Activated naive CD4-positive, alpha-beta T cell treated with anti-CD3 and anti-CD28 coated beads for 36 hours (primary cell): ENCODE data around the gene CXorf66. TPM values are rescaled to one million over a fixed set of nuclear protein-coding genes. Genes with fewer than 3 reads are reported as not detected.
A peak's percentile ranks its signal among the peaks of the same experiment; 100 is the strongest.
"Not testable (repeated sequence)": the region's sequence is repeated elsewhere in the genome, so short reads cannot be mapped to it uniquely, and the experiment has no call there.

Experiments used
- CTCF ChIA-PET: fragments of 350-600 bp; sonication (Branson Sonifier 250); formaldehyde crosslinking; loops from one replicate; lab custom pipeline; 2021; ENCODE audit warnings: antibody characterized with exemption; lab: Charles Lee
- DNase-seq: peaks from one replicate; pipeline ENCODE4 v3.0.0-alpha.2; 2020
- H3K27ac Mint-ChIP-seq: one replicate; pipeline ENCODE4 v1.8.0; 2021; ENCODE audit warnings: mild to moderate bottlenecking, mixed read lengths
- H3K27me3 Mint-ChIP-seq: one replicate; pipeline ENCODE4 v1.8.0; 2021; ENCODE audit warnings: low read depth, mixed read lengths
- H3K36me3 Mint-ChIP-seq: one replicate; pipeline ENCODE4 v1.8.0; 2021; ENCODE audit warnings: low read depth, mixed read lengths
- H3K4me1 Mint-ChIP-seq: one replicate; pipeline ENCODE4 v1.8.0; 2021; ENCODE audit warnings: low read depth, mixed read lengths
- H3K4me3 Mint-ChIP-seq: one replicate; pipeline ENCODE4 v1.8.0; 2021; ENCODE audit warnings: mild to moderate bottlenecking, moderate library complexity, mixed read lengths
- H3K9me3 Mint-ChIP-seq: one replicate; pipeline ENCODE4 v1.8.0; 2021; ENCODE audit warnings: mixed read lengths
- intact Hi-C: fragments of 100-400 bp; cut with micrococcal nuclease; formaldehyde crosslinking; loops from one replicate; pipeline ENCODE4 v1.15.1; 2023
- total RNA-seq, 2 experiments: library from RNA; stranded (reverse); gene quantifications; one replicate each; pipeline ENCODE4 v1.2.3, GENCODE V29; 2021

CXorf66 gene
- not detected for total RNA-seq

GRCh38 chrX:139965421-139965820 lies at the start of gene CXorf66:
Gene CXorf66 (minus strand): TSS chrX:139965521. CDS start chrX:139965496, 25 bp downstream.
- Mint-ChIP-seq H3K4me1 (no peaks in the 10 kb centered on the region), H3K4me3 (no peak within 1 kb of the TSS), H3K36me3 (no peaks in the 10 kb centered on the region), H3K27me3 (peaks cover 6% of the 10 kb centered on the region), H3K27ac (no peak within 1 kb of the TSS), H3K9me3 (no peaks in the 10 kb centered on the region)
- intact Hi-C loops: loop anchor here (5.0 kb wide), 1 partner anchor 1188 kb away; no protein-coding TSS in a partner anchor
- CTCF ChIA-PET: interaction anchor here (0.5 to 1.6 kb wide), 3 partner anchors 18 to 134 kb away, joined by 3 read pairs; no protein-coding TSS in a partner anchor
- DNase-seq: no peak

GRCh38 chrX:139982856-139983255 lies 17.5 kb upstream of the CXorf66 start:
- no peak for DNase-seq
- no peak overlapping the region for H3K27ac Mint-ChIP-seq
- H3K4me1 Mint-ChIP-seq: no peaks in the 10 kb centered on the region
- H3K36me3 Mint-ChIP-seq: no peaks in the 10 kb centered on the region
- H3K27me3 Mint-ChIP-seq: no peaks in the 10 kb centered on the region
- H3K9me3 Mint-ChIP-seq: no peaks in the 10 kb centered on the region
- CTCF ChIA-PET: interaction anchor here (1.1 kb wide), 1 partner anchor 17 kb away, joined by 3 read pairs; the partner anchor contains the start of gene CXorf66
- intact Hi-C loops: no loop called here
- no peak overlapping the region for H3K4me3 Mint-ChIP-seq

GRCh38 chrX:139974471-139974870 lies 9.2 kb upstream of the CXorf66 start:
- H3K4me1 Mint-ChIP-seq: no peaks in the 10 kb centered on the region
- no peaks in the 10 kb centered on the region for H3K9me3 Mint-ChIP-seq
- no peaks in the 10 kb centered on the region for H3K36me3 Mint-ChIP-seq
- H3K27ac Mint-ChIP-seq: no peak overlapping the region
- H3K4me3 Mint-ChIP-seq: no peak overlapping the region
- DNase-seq: no peak
- intact Hi-C loops: loop anchor here (10.0 kb wide), 2 partner anchors 420 to 850 kb away; no protein-coding TSS in a partner anchor
- H3K27me3 Mint-ChIP-seq: peaks cover 6% of the 10 kb centered on the region
- CTCF ChIA-PET: interaction anchor here (0.7 kb wide), 1 partner anchor 313 kb away, joined by 3 read pairs; no protein-coding TSS in a partner anchor

- Mint-ChIP-seq H3K9me3 (no peaks in the 10 kb centered on the region), H3K4me3 (no peak overlapping the region), H3K36me3 (no peaks in the 10 kb centered on the region), H3K27me3 (peaks cover 6% of the 10 kb centered on the region), H3K4me1 (no peaks in the 10 kb centered on the region), H3K27ac (no peak overlapping the region)
- CTCF ChIA-PET: no interaction called here
- no peak for DNase-seq
- intact Hi-C loops: loop anchor here (10.0 kb wide), 2 partner anchors 418 to 848 kb away; no protein-coding TSS in a partner anchor
Measured at GRCh38 chrX:139972629-139973624, 7.6 kb upstream of the CXorf66 start.

GRCh38 chrX:139972113-139972512 lies 6.8 kb upstream of the CXorf66 start:
- no peaks in the 10 kb centered on the region for H3K4me1 Mint-ChIP-seq

GRCh38 chrX:139971394-139971749 lies 6.1 kb upstream of the CXorf66 start:
- Mint-ChIP-seq H3K4me1 (no peaks in the 10 kb centered on the region), H3K4me3 (no peak overlapping the region), H3K27me3 (peaks cover 6% of the 10 kb centered on the region), H3K27ac (no peak overlapping the region), H3K9me3 (no peaks in the 10 kb centered on the region), H3K36me3 (no peaks in the 10 kb centered on the region)
- intact Hi-C loops: loop anchor here (10.0 kb wide), 2 partner anchors 417 to 847 kb away; no protein-coding TSS in a partner anchor
- CTCF ChIA-PET: no interaction called here
- DNase-seq: no peak

More at GRCh38 chrX:139972113-139972512, 6.8 kb upstream of the CXorf66 start:
- intact Hi-C loops: loop anchor here (10.0 kb wide), 2 partner anchors 417 to 847 kb away; no protein-coding TSS in a partner anchor
- CTCF ChIA-PET: no interaction called here
- Mint-ChIP-seq H3K4me3 (no peak overlapping the region), H3K27ac (no peak overlapping the region), H3K27me3 (peaks cover 6% of the 10 kb centered on the region), H3K9me3 (no peaks in the 10 kb centered on the region), H3K36me3 (no peaks in the 10 kb centered on the region)
- DNase-seq: no peak

- DNase-seq: no peak
- Mint-ChIP-seq H3K4me1 (no peaks in the 10 kb centered on the region), H3K27me3 (peaks cover 6% of the 10 kb centered on the region), H3K36me3 (no peaks in the 10 kb centered on the region), H3K27ac (no peak overlapping the region), H3K9me3 (no peaks in the 10 kb centered on the region), H3K4me3 (no peak overlapping the region)
- CTCF ChIA-PET: no interaction called here
- intact Hi-C loops: loop anchor here (5.0 kb wide), 1 partner anchor 1192 kb away; no protein-coding TSS in a partner anchor
Measured at GRCh38 chrX:139969286-139969685, 4.0 kb upstream of the CXorf66 start.

- no peaks in the 10 kb centered on the region for H3K4me1 Mint-ChIP-seq
- H3K4me3 Mint-ChIP-seq: no peak overlapping the region
- intact Hi-C loops: loop anchor here (5.0 kb wide), 1 partner anchor 1190 kb away; no protein-coding TSS in a partner anchor
- H3K27me3 Mint-ChIP-seq: peaks cover 6% of the 10 kb centered on the region
- DNase-seq: no peak
- H3K27ac Mint-ChIP-seq: no peak overlapping the region
- CTCF ChIA-PET: interaction anchor here (0.7 kb wide), 2 partner anchors 68 to 1208 kb away, joined by 3 read pairs; no protein-coding TSS in a partner anchor
- no peaks in the 10 kb centered on the region for H3K36me3 Mint-ChIP-seq
- no peaks in the 10 kb centered on the region for H3K9me3 Mint-ChIP-seq
Measured at GRCh38 chrX:139967750-139968149, 2.4 kb upstream of the CXorf66 start.

GRCh38 chrX:139967300-139967699 lies 2.0 kb upstream of the CXorf66 start:
- DNase-seq: peak; percentile 5
- CTCF ChIA-PET: interaction anchor here (0.7 kb wide), 3 partner anchors 67 to 1208 kb away, joined by 3 read pairs; no protein-coding TSS in a partner anchor
- no peaks in the 10 kb centered on the region for H3K36me3 Mint-ChIP-seq
- no peak overlapping the region for H3K27ac Mint-ChIP-seq
- H3K4me1 Mint-ChIP-seq: no peaks in the 10 kb centered on the region
- H3K9me3 Mint-ChIP-seq: no peaks in the 10 kb centered on the region
- intact Hi-C loops: loop anchor here (5.0 kb wide), 1 partner anchor 1190 kb away; no protein-coding TSS in a partner anchor
- no peak overlapping the region for H3K4me3 Mint-ChIP-seq
- peaks cover 6% of the 10 kb centered on the region for H3K27me3 Mint-ChIP-seq

- not testable (repeated sequence) for H3K9me3 Mint-ChIP-seq, H3K27ac Mint-ChIP-seq, H3K4me3 Mint-ChIP-seq, H3K27me3 Mint-ChIP-seq, H3K4me1 Mint-ChIP-seq, H3K36me3 Mint-ChIP-seq
- CTCF ChIA-PET: interaction anchor here (0.5 to 1.6 kb wide), 9 partner anchors 17 to 1279 kb away, joined by 3 to 4 read pairs (median 3); no protein-coding TSS in a partner anchor
- intact Hi-C loops: loop anchor here (5.0 kb wide), 1 partner anchor 1189 kb away; no protein-coding TSS in a partner anchor
- peak; percentile 8 for DNase-seq
Measured at GRCh38 chrX:139966159-139966558, 838 bp upstream of the CXorf66 start.

- H3K27ac Mint-ChIP-seq, H3K27me3 Mint-ChIP-seq, H3K9me3 Mint-ChIP-seq, DNase-seq, H3K36me3 Mint-ChIP-seq, H3K4me3 Mint-ChIP-seq, H3K4me1 Mint-ChIP-seq, intact Hi-C loops, CTCF ChIA-PET: not testable (repeated sequence)
Measured at GRCh38 chrX:139961091-139961490, 4.2 kb downstream of the CXorf66 start.

- Mint-ChIP-seq H3K9me3 (no peaks in the 10 kb centered on the region), H3K4me1 (no peaks in the 10 kb centered on the region), H3K4me3 (no peak overlapping the region), H3K27ac (no peak overlapping the region), H3K27me3 (no peaks in the 10 kb centered on the region), H3K36me3 (no peaks in the 10 kb centered on the region)
- CTCF ChIA-PET: no interaction called here
- intact Hi-C loops: no loop called here
- no peak for DNase-seq
Measured at GRCh38 chrX:139949703-139950102, 15.6 kb downstream of the CXorf66 start.
